HL-60 (cell line): ENCODE data around the gene LRRC4C.

Source experiments
- DNase-seq, 2 experiments: peaks; one replicate each; pipeline ENCODE4 v3.0.0-alpha.2; 2010 to 2020; ENCODE audit warnings: low read depth in 1 of 2, low spot score in 1 of 2
- H3K27ac ChIP-seq: fragments of 250-450 bp; sonication (Bioruptor Pico); replicated peaks from 2 replicates; pipeline ENCODE4 v1.5.1; 2020; ENCODE audit warnings: mild to moderate bottlenecking, moderate library complexity
- H3K27me3 ChIP-seq: fragments of 250-450 bp; sonication (Bioruptor Pico); 2 replicates; pipeline ENCODE4 v1.5.1; 2021; ENCODE audit warnings: mild to moderate bottlenecking, moderate library complexity; ENCODE audit not compliant: insufficient read depth, poor library complexity, severe bottlenecking
- H3K4me3 ChIP-seq: replicated peaks from 2 replicates; pipeline ENCODE4 v1.5.1; 2011; ENCODE audit warnings: mild to moderate bottlenecking, control low read depth, low read length; ENCODE audit not compliant: insufficient read depth
- GABPA ChIP-seq: IDR thresholded peaks from 2 replicates; pipeline ENCODE4 v1.6.1; 2012; ENCODE audit warnings: low read depth
- POLR2AphosphoS5 ChIP-seq: IDR thresholded peaks from 2 replicates; pipeline ENCODE4 v1.6.1; 2012; ENCODE audit warnings: low read depth
- SPI1 ChIP-seq: IDR thresholded peaks from 2 replicates; pipeline ENCODE4 v1.6.1; 2012; ENCODE audit warnings: low read depth, mild to moderate bottlenecking, borderline replicate concordance
- TF ChIP-seq, protein P1 (sequence below): IDR thresholded peaks from 2 replicates; pipeline ENCODE4 v1.6.1; 2012; ENCODE audit warnings: low read depth; ENCODE audit not compliant: insufficient replicate concordance
- TF ChIP-seq, protein P2 (sequence below): IDR thresholded peaks from one replicate; pipeline ENCODE4 v1.5.1; 2011; ENCODE audit warnings: low read length, control low read depth, inconsistent platforms; ENCODE audit not compliant: insufficient read depth

The LRRC4C gene

DNA sequence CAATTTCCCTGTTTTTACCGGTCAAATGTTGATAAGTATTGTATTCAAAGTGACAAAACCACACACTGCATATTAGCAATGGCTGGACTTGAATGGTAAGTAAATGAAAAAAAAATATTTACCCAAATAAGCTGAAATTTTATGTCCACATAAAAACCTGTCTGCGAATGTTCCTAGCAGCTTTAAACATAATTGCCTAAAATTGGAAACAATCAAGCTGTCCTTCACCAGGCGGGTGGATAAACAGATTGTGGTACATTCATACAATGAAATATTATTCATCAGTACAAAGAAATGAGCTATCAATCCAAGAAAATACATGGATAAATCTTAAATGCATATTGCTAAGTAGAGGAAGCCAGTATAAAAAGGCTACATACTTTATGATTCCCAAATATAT is 1067.8 kb downstream of the LRRC4C start:
- no peak overlapping the region for H3K27ac ChIP-seq
- H3K27me3 ChIP-seq = no peaks in the 10 kb centered on the region
- no peak for DNase-seq
- no peak overlapping the region for H3K4me3 ChIP-seq
- TF ChIP-seq, protein P1, sequence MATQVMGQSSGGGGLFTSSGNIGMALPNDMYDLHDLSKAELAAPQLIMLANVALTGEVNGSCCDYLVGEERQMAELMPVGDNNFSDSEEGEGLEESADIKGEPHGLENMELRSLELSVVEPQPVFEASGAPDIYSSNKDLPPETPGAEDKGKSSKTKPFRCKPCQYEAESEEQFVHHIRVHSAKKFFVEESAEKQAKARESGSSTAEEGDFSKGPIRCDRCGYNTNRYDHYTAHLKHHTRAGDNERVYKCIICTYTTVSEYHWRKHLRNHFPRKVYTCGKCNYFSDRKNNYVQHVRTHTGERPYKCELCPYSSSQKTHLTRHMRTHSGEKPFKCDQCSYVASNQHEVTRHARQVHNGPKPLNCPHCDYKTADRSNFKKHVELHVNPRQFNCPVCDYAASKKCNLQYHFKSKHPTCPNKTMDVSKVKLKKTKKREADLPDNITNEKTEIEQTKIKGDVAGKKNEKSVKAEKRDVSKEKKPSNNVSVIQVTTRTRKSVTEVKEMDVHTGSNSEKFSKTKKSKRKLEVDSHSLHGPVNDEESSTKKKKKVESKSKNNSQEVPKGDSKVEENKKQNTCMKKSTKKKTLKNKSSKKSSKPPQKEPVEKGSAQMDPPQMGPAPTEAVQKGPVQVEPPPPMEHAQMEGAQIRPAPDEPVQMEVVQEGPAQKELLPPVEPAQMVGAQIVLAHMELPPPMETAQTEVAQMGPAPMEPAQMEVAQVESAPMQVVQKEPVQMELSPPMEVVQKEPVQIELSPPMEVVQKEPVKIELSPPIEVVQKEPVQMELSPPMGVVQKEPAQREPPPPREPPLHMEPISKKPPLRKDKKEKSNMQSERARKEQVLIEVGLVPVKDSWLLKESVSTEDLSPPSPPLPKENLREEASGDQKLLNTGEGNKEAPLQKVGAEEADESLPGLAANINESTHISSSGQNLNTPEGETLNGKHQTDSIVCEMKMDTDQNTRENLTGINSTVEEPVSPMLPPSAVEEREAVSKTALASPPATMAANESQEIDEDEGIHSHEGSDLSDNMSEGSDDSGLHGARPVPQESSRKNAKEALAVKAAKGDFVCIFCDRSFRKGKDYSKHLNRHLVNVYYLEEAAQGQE = no peak
- TF ChIP-seq, protein P2, sequence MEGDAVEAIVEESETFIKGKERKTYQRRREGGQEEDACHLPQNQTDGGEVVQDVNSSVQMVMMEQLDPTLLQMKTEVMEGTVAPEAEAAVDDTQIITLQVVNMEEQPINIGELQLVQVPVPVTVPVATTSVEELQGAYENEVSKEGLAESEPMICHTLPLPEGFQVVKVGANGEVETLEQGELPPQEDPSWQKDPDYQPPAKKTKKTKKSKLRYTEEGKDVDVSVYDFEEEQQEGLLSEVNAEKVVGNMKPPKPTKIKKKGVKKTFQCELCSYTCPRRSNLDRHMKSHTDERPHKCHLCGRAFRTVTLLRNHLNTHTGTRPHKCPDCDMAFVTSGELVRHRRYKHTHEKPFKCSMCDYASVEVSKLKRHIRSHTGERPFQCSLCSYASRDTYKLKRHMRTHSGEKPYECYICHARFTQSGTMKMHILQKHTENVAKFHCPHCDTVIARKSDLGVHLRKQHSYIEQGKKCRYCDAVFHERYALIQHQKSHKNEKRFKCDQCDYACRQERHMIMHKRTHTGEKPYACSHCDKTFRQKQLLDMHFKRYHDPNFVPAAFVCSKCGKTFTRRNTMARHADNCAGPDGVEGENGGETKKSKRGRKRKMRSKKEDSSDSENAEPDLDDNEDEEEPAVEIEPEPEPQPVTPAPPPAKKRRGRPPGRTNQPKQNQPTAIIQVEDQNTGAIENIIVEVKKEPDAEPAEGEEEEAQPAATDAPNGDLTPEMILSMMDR = no peak
- TF ChIP-seq SPI1 (no peak), GABPA (no peak), POLR2AphosphoS5 (no peak)

DNA sequence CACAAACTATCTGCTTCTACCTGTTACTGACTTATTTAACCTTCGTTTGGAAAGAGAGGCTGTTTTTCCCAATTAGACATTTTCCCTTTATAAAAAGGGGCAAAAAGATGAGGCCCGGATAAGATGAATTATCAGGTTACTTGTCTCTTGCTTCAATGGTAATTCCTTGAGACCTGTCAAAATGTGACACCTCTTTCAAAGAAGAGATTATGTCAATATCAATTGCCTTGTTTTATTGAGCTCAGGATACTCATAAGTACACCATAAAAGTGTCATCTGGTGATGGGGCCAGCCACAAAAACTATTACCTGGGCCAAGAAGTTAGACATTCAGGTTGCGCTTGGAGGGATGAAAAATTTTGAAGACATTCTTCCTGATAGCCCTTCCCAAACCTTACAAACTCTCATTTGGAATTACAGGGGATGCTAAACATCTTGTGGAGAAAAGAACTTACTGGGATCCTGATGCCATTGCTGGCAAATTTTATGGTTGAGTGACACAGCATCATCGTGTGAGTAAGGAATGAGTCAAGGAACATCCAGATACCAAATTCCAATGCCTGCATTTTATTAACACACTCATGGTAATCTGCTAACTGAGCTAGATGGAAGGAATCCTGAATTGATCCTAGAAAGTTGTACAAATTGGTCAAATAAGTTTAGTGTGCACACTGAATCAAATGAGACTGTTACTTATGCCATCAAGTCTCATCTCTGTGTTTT is 1071.2 kb downstream of the LRRC4C start:
- no peaks in the 10 kb centered on the region for H3K27me3 ChIP-seq
- DNase-seq = no peak
- no peak overlapping the region for H3K27ac ChIP-seq
- H3K4me3 ChIP-seq = no peak overlapping the region
- TF ChIP-seq SPI1 = no peak
- TF ChIP-seq POLR2AphosphoS5 = no peak
- TF ChIP-seq, protein P2 = no peak
- TF ChIP-seq GABPA = no peak
- TF ChIP-seq, protein P1 = no peak

DNA sequence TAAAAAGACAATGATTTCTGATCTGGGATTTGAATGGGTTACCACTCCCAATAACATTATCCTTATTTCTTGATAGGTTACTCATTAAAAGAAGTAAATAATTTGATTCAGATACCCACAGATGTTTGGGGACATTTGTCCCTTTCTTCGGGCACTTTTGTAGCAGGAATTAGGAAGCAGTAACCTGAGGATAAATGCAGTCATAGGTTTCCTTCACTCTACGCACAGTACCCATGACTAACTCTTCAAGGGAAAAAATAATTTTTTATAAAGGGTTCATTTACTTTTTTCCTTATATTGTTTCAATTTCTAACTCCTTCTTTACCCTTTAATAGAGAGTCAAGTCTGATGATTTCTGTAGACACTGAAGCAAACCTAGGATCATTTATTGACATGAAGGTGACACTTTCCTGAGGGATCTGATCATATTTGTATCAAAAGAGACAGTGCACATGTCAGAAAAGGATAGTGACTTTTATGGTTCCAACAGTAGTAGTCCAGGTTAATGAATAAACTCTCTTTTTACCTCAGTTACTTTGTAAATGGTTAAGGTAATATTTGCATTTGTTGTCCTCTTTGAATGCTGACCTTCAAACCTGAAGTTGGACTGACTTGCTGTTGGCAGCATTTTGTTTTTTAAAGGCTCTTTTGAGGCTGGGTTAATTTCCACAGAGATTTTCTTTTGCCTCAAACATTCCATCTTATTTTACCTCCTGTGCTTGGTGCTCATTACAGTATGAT is 1072.0 kb downstream of the LRRC4C start:
- TF ChIP-seq, protein P1 = no peak
- TF ChIP-seq SPI1 (no peak), POLR2AphosphoS5 (no peak), GABPA (no peak)
- TF ChIP-seq, protein P2 = no peak
- H3K4me3 ChIP-seq = no peak overlapping the region
- H3K27ac ChIP-seq = no peak overlapping the region
- H3K27me3 ChIP-seq = no peaks in the 10 kb centered on the region
- DNase-seq = no peak
